Heart right ventricle (tissue), 16 donors: ENCODE data around the gene PPARG. TPM values are rescaled to one million over a fixed set of nuclear protein-coding genes. Genes with fewer than 3 reads are reported as not detected.

ENCODE experiments used
- ATAC-seq, 8 donors: fragments of 200-7000 bp; cut with Tn5 transposase; one replicate each; pipeline ENCODE4 v1.9.1; 2020; ENCODE audit warnings: mild to moderate bottlenecking in 8 of 8, moderate library complexity in 8 of 8, moderate number of reproducible peaks in 1 of 8
- DNase-seq, 2 donors: peaks; one replicate each; pipeline ENCODE4 v3.0.0-alpha.2; 2020
- H3K27ac ChIP-seq, 10 donors: fragments of 200-600 bp; sonication (generic) in 2 of 10; one replicate each; pipeline versions ENCODE4 v1.5.0 to v1.8.0; 2020 to 2022; ENCODE audit warnings: mild to moderate bottlenecking in 3 of 10
- H3K27me3 ChIP-seq, 7 donors: fragments of 200-600 bp; one replicate each; pipeline ENCODE4 v1.8.0; 2021 to 2022; ENCODE audit warnings: mild to moderate bottlenecking in 2 of 7
- H3K36me3 ChIP-seq, 9 donors: fragments of 200-600 bp; sonication (generic) in 1 of 9; one replicate each; pipeline versions ENCODE4 v1.5.0 to v1.8.0; 2020 to 2022; ENCODE audit warnings: mild to moderate bottlenecking in 2 of 9
- H3K4me1 ChIP-seq, 9 donors: fragments of 200-600 bp; sonication (generic) in 1 of 9; one replicate each; pipeline versions ENCODE4 v1.5.0 to v1.8.0; 2020 to 2022; ENCODE audit warnings: mild to moderate bottlenecking in 4 of 9
- H3K4me3 ChIP-seq, 10 donors: fragments of 200-600 bp; sonication (generic) in 2 of 10; one replicate each; pipeline versions ENCODE4 v1.5.0 to v1.8.0; 2020 to 2022; ENCODE audit warnings: mild to moderate bottlenecking in 7 of 10, moderate library complexity in 2 of 10
- H3K9me3 ChIP-seq, 11 donors: fragments of 200-600 bp in 10 of 11; sonication (generic) in 2 of 11; one replicate each; pipeline versions ENCODE4 v1.5.0 to v1.8.0; 2013 to 2022; ENCODE audit warnings: mild to moderate bottlenecking in 2 of 11, control low read depth in 1 of 11, moderate library complexity in 1 of 11
- WGBS, 2 donors: extraction: QIAGEN DNeasy Blood & Tissue Kit; methylation state at CpG; one replicate each; pipeline ENCODE4 v1.1.7; 2013; ENCODE audit warnings: inconsistent platforms in 1 of 2; 5-methylcytosine and 5-hydroxymethylcytosine counted together
- intact Hi-C, 10 donors: fragments of 100-400 bp; cut with DNase I; formaldehyde crosslinking; loops; one replicate each; pipeline versions ENCODE4 v1.11.1 to v1.14.2; 2022
- polyA plus RNA-seq, 2 donors: library from polyadenylated mRNA; stranded (reverse); fragments of 200-250 nt; gene quantifications; one replicate each; pipeline ENCODE4 v1.2.3, GENCODE V29; 2013
- total RNA-seq, 10 donors: library from RNA; stranded (reverse); fragmentation: NEBNext Ultra II Directional in 3 of 10; extraction: Animal tissue kit (Norgen Biotek cat#: 25700) in 3 of 10; gene quantifications; one replicate each; pipeline versions ENCODE4 v1.2.1 to v1.2.4, GENCODE V29; 2021 to 2023
- TF ChIP-seq, protein P1 (sequence below), 9 donors: fragments of 200-600 bp; sonication (generic) in 2 of 9; IDR thresholded peaks; one replicate each; pipeline versions ENCODE4 v1.5.0 to v1.8.0; 2021 to 2022; ENCODE audit warnings: antibody characterized with exemption in 9 of 9, mild to moderate bottlenecking in 5 of 9, moderate library complexity in 1 of 9
- donor health status: Arrhythmogenic right ventricular cardiomyopathy.
- donor health status: ischemic (EF 13 %, LVEDD 7.1; RV severe dilation, severe dysfunction).
- donor health status: healthy with polysubstance abuse.
- donor health status: DM: no; HTN: yes; CAD: no.
- donor health status: DM: no; HTN: no; CAD: no.
- donor health status: ischemic (EF 25% LVEDD 6.9; RV normal size, moderate dysfunction).
- donor health status: ischemic (EF 25% LVEDD 5.7; RV mildly dilated, moderate dysfunction).
- donor health status: healthy.
- donor health status: DM: yes; HTN: yes; CAD: no.
- donor health status: Ischemic cardiomyopathy.
- donor health status: ischemic (EF 35%, LVEDD 5.7; RV mildly dilated, moderate dysfunction).
- donor health status: nonischemic (EF 11% LVEDD 7.7; RV severe dilation, severe dysfunction).
- donor health status: DM: yes; HTN: yes; CAD: no.
- donor health status: PGD.
- donor health status: ischemic (EF 29% LVEDD 5.4; RV normal size, mild dysfunction).
- donor health status: nonischemic (EF 23%, LVEDD 6.1; RV moderate dilation, normal function).

Gene PPARG
- total and polyA plus RNA-seq, 12 donors: 10.8 to 31.5 (median 14.6) TPM

DNA sequence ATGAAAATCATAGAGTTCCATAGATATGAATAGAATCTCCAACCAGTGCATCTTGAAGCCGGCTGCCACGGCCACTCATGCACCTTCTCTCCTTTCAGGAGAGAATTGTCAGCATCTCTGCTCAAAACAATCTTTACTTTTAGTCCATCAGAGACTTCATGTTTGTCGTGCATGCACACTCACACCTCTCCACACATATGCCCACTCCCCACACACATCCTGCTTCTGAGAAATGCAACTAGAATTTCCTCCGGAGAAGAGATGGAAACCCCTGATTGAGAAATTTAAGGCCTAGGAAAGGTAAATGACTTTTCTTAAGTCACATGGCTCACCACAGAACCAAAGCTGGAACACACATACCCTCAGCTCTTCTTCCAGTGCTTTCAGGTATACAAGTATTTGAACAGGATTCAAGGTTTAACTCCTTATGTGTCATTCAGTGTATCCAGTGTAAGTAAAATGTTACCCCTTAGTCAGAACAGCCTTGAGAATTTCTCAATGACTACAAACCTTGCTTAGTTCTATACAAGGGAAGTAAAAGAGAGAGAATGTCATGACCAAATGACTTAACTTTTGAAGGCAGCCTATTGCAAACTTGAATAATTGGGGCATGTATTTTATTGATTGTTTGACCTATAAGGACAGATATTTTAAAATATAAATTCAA lies 126.3 kb downstream of the PPARG start:
- Histone ChIP-seq H3K9me3 (no peaks in the 10 kb centered on the region), H3K36me3 (no peaks in the 10 kb centered on the region), H3K27ac (no peak overlapping the region), H3K27me3 (no peaks in the 10 kb centered on the region), H3K4me1 (peaks cover 0 to 16% (median 0%) of the 10 kb centered on the region in 9 donors), H3K4me3 (no peak overlapping the region)
- intact Hi-C loops: no loop called here
- TF ChIP-seq, protein P1, sequence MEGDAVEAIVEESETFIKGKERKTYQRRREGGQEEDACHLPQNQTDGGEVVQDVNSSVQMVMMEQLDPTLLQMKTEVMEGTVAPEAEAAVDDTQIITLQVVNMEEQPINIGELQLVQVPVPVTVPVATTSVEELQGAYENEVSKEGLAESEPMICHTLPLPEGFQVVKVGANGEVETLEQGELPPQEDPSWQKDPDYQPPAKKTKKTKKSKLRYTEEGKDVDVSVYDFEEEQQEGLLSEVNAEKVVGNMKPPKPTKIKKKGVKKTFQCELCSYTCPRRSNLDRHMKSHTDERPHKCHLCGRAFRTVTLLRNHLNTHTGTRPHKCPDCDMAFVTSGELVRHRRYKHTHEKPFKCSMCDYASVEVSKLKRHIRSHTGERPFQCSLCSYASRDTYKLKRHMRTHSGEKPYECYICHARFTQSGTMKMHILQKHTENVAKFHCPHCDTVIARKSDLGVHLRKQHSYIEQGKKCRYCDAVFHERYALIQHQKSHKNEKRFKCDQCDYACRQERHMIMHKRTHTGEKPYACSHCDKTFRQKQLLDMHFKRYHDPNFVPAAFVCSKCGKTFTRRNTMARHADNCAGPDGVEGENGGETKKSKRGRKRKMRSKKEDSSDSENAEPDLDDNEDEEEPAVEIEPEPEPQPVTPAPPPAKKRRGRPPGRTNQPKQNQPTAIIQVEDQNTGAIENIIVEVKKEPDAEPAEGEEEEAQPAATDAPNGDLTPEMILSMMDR (IDR thresholded peaks at IDR 0.05): no peak
- ATAC-seq (no peak), DNase-seq (no peak)
- 84 to 87% methylated on average over 4 of the region's 4 CpGs for WGBS, 2 donors

DNA sequence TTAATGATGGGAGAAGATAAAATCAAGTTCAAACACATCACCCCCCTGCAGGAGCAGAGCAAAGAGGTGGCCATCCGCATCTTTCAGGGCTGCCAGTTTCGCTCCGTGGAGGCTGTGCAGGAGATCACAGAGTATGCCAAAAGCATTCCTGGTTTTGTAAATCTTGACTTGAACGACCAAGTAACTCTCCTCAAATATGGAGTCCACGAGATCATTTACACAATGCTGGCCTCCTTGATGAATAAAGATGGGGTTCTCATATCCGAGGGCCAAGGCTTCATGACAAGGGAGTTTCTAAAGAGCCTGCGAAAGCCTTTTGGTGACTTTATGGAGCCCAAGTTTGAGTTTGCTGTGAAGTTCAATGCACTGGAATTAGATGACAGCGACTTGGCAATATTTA lies 127.9 kb downstream of the PPARG start:
- no peak overlapping the region for H3K4me3 ChIP-seq
- no peaks in the 10 kb centered on the region for H3K9me3 ChIP-seq
- H3K4me1 ChIP-seq: peaks cover 0 to 21% (median 0%) of the 10 kb centered on the region in 9 donors
- intact Hi-C loops: no loop called here
- no peaks in the 10 kb centered on the region for H3K36me3 ChIP-seq
- H3K27me3 ChIP-seq: no peaks in the 10 kb centered on the region
- ATAC-seq: no peak
- 86 to 93% methylated on average over 8 of the region's 8 CpGs for WGBS, 2 donors
- no peak for DNase-seq
- no peak overlapping the region for H3K27ac ChIP-seq
- TF ChIP-seq, protein P1 (IDR thresholded peaks at IDR 0.05): no peak

DNA sequence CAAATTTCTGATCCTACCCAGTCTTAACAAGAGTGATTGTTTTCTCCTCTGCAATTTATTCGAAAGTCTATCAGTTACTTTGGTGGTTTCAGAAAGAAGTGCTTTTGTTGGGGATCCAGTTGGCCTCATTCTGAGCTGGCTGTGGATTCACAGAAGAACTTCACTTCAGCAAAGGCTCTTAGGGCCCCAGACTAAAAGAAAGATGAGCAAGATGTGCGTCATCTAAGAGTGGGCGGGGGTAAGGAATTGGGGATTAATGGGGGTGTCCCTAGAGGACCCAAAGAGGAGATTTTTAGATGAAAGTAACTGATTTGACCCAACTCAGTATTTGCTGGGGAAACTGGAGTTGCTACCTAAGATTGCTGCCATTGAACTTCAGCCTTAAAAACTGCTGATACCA lies 131.5 kb downstream of the PPARG start:
- intact Hi-C loops: no loop called here
- Histone ChIP-seq H3K36me3 (no peaks in the 10 kb centered on the region), H3K9me3 (no peaks in the 10 kb centered on the region), H3K27ac (no peak overlapping the region), H3K27me3 (no peaks in the 10 kb centered on the region), H3K4me3 (no peak overlapping the region), H3K4me1 (peaks cover 3 to 42% (median 21%) of the 10 kb centered on the region in 9 donors)
- ATAC-seq (no peak), DNase-seq (no peak)
- WGBS, 2 donors: 95% methylated on average over 3 of the region's 3 CpGs
- TF ChIP-seq, protein P1 (IDR thresholded peaks at IDR 0.05): no peak

DNA sequence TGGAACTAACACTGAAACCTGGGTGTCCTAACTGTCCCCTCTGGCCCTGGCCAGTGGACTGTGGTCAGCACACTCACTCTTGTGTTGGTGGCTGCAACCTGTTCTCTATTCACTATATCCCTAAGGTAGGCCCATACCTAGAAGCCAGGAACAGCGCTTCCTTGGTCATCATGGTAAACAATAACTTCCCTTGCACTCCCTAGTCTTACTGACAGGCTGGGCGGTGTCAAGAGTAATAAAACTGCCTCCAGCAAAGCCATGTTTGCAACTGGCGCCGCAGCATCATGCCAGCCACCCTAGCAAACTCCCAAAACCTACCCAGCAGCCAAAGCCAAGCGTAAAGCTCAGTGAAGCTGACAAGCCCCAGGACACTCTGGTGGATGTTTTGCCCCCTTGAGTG lies 132.3 kb downstream of the PPARG start:
- 91 to 95% methylated on average over 5 of the region's 5 CpGs for WGBS, 2 donors
- Histone ChIP-seq H3K36me3 (no peaks in the 10 kb centered on the region), H3K27me3 (no peaks in the 10 kb centered on the region), H3K9me3 (no peaks in the 10 kb centered on the region), H3K4me3 (no peak overlapping the region), H3K27ac (no peak overlapping the region), H3K4me1 (peaks cover 3 to 42% (median 21%) of the 10 kb centered on the region in 9 donors)
- ATAC-seq (no peak), DNase-seq (no peak)
- intact Hi-C loops: no loop called here
- TF ChIP-seq, protein P1 (IDR thresholded peaks at IDR 0.05): no peak
